ENCODE measurements around the gene HMG20B. TPM values are rescaled to one million over a fixed set of nuclear protein-coding genes. Genes with fewer than 3 reads are reported as not detected.

Gene HMG20B
- total RNA-seq, 1 experiment from 2014 or later, result 186 TPM

DNA sequence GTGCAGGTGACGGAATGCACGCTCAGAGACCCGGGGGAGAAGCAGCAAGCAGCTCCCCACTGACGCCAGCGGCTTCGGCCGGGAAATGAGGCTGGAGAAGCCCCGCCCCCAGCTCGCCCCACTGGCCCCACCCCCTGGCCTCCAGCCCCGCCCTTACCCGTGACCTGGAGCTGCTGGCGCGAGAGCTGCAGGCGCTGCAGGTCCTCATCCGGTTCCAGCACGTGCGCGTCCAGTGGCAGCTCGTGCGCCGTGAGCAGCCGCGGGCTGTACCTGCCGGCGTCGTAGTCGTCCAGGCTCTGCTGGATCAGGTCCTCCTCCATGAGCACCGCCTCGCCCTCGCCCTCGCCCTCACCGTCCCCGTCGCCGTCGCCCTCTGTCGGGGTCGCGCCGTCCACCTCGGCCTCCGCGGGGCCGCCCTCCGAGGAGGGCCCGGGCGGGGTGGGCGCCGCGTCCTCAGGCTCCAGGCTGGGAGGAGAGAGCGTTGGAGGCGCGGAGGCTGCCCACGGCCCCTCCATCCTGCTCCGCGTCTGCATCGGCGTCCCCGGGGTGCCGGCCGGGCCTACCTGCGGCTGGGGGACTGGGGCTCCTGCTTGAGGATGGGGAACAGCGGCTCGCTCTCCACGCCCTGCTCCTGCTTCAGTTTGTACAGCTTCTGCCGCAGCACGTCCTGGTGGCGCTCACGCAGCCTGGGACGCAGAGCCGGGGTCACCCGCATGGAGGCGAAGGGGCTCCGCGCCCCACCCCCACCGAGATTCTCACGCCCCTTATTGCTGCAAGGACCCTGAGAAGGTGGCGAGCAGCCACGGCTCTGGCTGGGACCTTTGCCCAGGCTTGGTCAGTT, 40.4 kb downstream of the HMG20B start:
- Histone ChIP-seq H2AFZ (ENCODE audit: low read depth, low read length, poor library complexity, severe bottlenecking) (no peak overlapping the region), H3K4me2 (ENCODE audit: low read length) (no peak overlapping the region), H3K9me2 (ENCODE audit: insufficient read depth) (no peaks in the 10 kb centered on the region), H3K27ac (ENCODE audit: low read depth, low read length) (no peak overlapping the region; the same call in 1 of the 2 replicates), H3K9me3 (ENCODE audit: control insufficient read depth in 1 of 2, insufficient read depth in 1 of 2, low read depth in 1 of 2, low read length in 2 of 2) (no peaks in the 10 kb centered on the region), H3K36me3 (ENCODE audit: control insufficient read depth in 1 of 2, insufficient read depth in 2 of 2, low read length in 2 of 2) (peaks cover 0 to 7% of the 10 kb centered on the region in 2 experiments; a peak in 1 of 4 replicates), H3K9ac (ENCODE audit: low read length) (no peak overlapping the region), H3K27me3 (ENCODE audit: insufficient read depth, low read length) (no peaks in the 10 kb centered on the region), H4K20me1 (ENCODE audit: insufficient read depth) (no peaks in the 10 kb centered on the region), H3K4me3 (replicated peaks in 1 of 2; ENCODE audit: low read depth in 1 of 2, low read length in 2 of 2) (no peak overlapping the region), H3K4me1 (ENCODE audit: control insufficient read depth in 1 of 2, insufficient read depth in 2 of 2, low read length in 2 of 2) (peaks cover 3 to 4% of the 10 kb centered on the region in 2 experiments; a peak in 3 of 4 replicates), H3K79me2 (ENCODE audit: insufficient read depth, low read length) (no peaks in the 10 kb centered on the region)
- intact Hi-C loops (cut with micrococcal nuclease), result no loop called here
- BruUV-seq (replicated peaks), result no TSS peak
- ChIA-PET RAD21 (ENCODE audit: low non-redundant PET in 1 of 2, low total read pairs in 2 of 2, uncharacterized antibody in 2 of 2, unreplicated experiment in 2 of 2) (no interaction called here), CTCF (no interaction called here), POLR2A (no interaction called here)
- TF ChIP-seq SP1 (IDR thresholded peaks at IDR 0.05; ENCODE audit: low read depth), result no peak
- no peak for TF ChIP-seq SIN3A (IDR thresholded peaks at IDR 0.05; ENCODE audit: low read depth)
- TF ChIP-seq ZBTB33 (IDR thresholded peaks at IDR 0.05; ENCODE audit: extremely low read depth, insufficient replicate concordance, low read length), result no peak
- TF ChIP-seq ZFX (IDR thresholded peaks at IDR 0.05), result no peak
- no peak for TF ChIP-seq FOSL1 (IDR thresholded peaks at IDR 0.05; ENCODE audit: low read depth)
- no peak for TF ChIP-seq POLR2A (IDR thresholded peaks at IDR 0.05; ENCODE audit: borderline replicate concordance, extremely low read depth, insufficient read depth, insufficient read length)
- no peak for TF ChIP-seq EGR1 (IDR thresholded peaks at IDR 0.05; ENCODE audit: low read depth)
- no peak for TF ChIP-seq MAX (IDR thresholded peaks at IDR 0.05)
- TF ChIP-seq CTCF (IDR thresholded peaks at IDR 0.05 in 2 of 3, conservative IDR thresholded peaks at IDR 0.05 in 1 of 3; ENCODE audit: borderline replicate concordance in 1 of 3, insufficient read depth in 1 of 3, low read depth in 2 of 3, low read length in 2 of 3), result no peak
- no peak for TF ChIP-seq ATF3 (IDR thresholded peaks at IDR 0.05)
- no peak for TF ChIP-seq CEBPB (IDR thresholded peaks at IDR 0.05; ENCODE audit: low read depth)
- TF ChIP-seq ELF1 (IDR thresholded peaks at IDR 0.05; ENCODE audit: borderline replicate concordance, low read depth), result no peak
- TF ChIP-seq SRF (IDR thresholded peaks at IDR 0.05; ENCODE audit: low read depth), result no peak
- no peak for ATAC-seq
- no peak for DNase-seq (ENCODE audit: low read depth, low spot score)

Data from HCT116 (cell line).